Osteoblast (primary cell): Measurements from ENCODE around the gene LYRM2. TPM values are rescaled to one million over a fixed set of nuclear protein-coding genes. Genes with fewer than 3 reads are reported as not detected.

Source experiments
- DNase-seq: peaks from one replicate; pipeline ENCODE4 v3.0.0; 2011; ENCODE audit warnings: low spot score, mixed read lengths; ENCODE audit not compliant: insufficient read length; ENCODE audit errors: missing footprints
- H2AFZ ChIP-seq: 2 replicates; pipeline ENCODE4 v1.6.0; 2011; ENCODE audit warnings: mild to moderate bottlenecking, low read length
- H3K27ac ChIP-seq: 2 replicates; pipeline ENCODE4 v1.5.1; 2011; ENCODE audit warnings: mild to moderate bottlenecking, low read depth, low read length, moderate library complexity
- H3K27me3 ChIP-seq: 2 replicates; pipeline ENCODE4 v1.6.0; 2012; ENCODE audit warnings: mild to moderate bottlenecking, control low read depth, inconsistent platforms, low read length, moderate library complexity; ENCODE audit not compliant: insufficient read depth
- H3K36me3 ChIP-seq: 2 replicates; pipeline ENCODE4 v1.5.1; 2011; ENCODE audit warnings: mild to moderate bottlenecking, low read length, control low read depth, moderate library complexity; ENCODE audit not compliant: insufficient read depth
- H3K4me1 ChIP-seq: 2 replicates; pipeline ENCODE4 v1.5.1; 2011; ENCODE audit warnings: mild to moderate bottlenecking, low read length, control low read depth, moderate library complexity; ENCODE audit not compliant: insufficient read depth
- H3K4me2 ChIP-seq: 2 replicates; pipeline ENCODE4 v1.6.0; 2011; ENCODE audit warnings: mild to moderate bottlenecking, low read length; ENCODE audit not compliant: insufficient read depth
- H3K4me3 ChIP-seq: fragments of 200-600 bp; sonication (generic); 3 replicates; pipeline ENCODE4 v1.5.1; 2012; ENCODE audit warnings: mild to moderate bottlenecking, low read length, inconsistent platforms; ENCODE audit not compliant: insufficient read depth
- H3K79me2 ChIP-seq: 2 replicates; pipeline ENCODE4 v1.6.0; 2012; ENCODE audit warnings: mild to moderate bottlenecking, low read length, control low read depth, inconsistent platforms; ENCODE audit not compliant: insufficient read depth
- H3K9me3 ChIP-seq: 2 replicates; pipeline ENCODE4 v1.5.1; 2011; ENCODE audit warnings: low read depth, low read length, control low read depth
- H4K20me1 ChIP-seq: 2 replicates; pipeline ENCODE4 v1.6.0; 2012; ENCODE audit warnings: mild to moderate bottlenecking, low read length, control low read depth; ENCODE audit not compliant: insufficient read depth
- total RNA-seq: library from RNA; depleted of rRNA; stranded (reverse); fragments of >200 nt; gene quantifications from 2 replicates; pipeline ENCODE4 v1.2.3, GENCODE V29; 2012
- TF ChIP-seq, protein P1 (sequence below): IDR thresholded peaks from 2 replicates; pipeline ENCODE4 v1.5.1; 2011; ENCODE audit warnings: mild to moderate bottlenecking, low read depth, low read length, moderate library complexity; ENCODE audit errors: extremely low read depth

The LYRM2 gene
- total RNA-seq, 1 donor = 24.6 TPM

DNA sequence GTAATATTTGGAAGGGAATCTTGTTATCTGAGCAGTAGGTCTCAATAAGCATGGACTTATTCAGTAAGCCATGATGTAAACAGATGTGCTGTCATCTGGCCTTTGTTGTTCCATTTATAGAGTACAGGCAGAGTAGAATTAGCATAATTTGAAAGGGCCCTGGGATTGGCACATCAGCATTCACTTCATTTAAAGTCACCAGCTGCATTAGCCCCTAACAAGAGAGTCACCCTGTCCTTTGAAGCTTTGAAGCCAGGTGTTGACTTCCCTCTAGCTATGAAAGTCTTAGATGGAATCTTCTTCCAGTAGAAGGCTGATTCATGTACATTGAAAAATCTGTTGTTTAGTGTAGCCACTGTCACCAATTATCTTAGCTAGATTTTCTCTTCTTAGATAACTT, 109.7 kb downstream of the LYRM2 start:
- Histone ChIP-seq H3K27ac (no peak overlapping the region), H3K4me3 (no peak overlapping the region), H3K36me3 (no peaks in the 10 kb centered on the region), H4K20me1 (no peaks in the 10 kb centered on the region), H3K79me2 (no peaks in the 10 kb centered on the region), H3K27me3 (no peaks in the 10 kb centered on the region), H3K4me2 (no peak overlapping the region), H2AFZ (no peak overlapping the region), H3K9me3 (no peaks in the 10 kb centered on the region), H3K4me1 (no peaks in the 10 kb centered on the region)
- TF ChIP-seq, protein P1, sequence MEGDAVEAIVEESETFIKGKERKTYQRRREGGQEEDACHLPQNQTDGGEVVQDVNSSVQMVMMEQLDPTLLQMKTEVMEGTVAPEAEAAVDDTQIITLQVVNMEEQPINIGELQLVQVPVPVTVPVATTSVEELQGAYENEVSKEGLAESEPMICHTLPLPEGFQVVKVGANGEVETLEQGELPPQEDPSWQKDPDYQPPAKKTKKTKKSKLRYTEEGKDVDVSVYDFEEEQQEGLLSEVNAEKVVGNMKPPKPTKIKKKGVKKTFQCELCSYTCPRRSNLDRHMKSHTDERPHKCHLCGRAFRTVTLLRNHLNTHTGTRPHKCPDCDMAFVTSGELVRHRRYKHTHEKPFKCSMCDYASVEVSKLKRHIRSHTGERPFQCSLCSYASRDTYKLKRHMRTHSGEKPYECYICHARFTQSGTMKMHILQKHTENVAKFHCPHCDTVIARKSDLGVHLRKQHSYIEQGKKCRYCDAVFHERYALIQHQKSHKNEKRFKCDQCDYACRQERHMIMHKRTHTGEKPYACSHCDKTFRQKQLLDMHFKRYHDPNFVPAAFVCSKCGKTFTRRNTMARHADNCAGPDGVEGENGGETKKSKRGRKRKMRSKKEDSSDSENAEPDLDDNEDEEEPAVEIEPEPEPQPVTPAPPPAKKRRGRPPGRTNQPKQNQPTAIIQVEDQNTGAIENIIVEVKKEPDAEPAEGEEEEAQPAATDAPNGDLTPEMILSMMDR = no peak
- DNase-seq = no peak

DNA sequence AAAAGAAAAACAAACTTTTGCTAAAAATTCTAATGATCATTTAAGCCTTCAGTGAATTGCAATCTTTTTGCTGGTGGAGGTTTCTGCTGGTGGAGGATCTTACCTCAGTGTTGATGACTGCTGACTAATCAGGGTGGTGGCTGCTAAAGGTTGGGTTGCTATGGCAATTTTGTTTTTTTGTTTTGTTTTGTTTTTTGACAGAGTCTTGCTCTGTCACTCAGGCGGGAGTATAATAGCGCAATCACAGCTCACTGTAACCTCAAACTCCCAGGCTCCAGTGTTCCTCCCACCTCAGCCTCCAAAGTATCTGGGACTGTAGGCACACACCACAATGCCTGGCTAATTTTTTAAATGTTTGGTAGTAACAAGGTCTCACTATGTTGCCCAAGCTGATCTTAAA, 110.9 kb downstream of the LYRM2 start:
- H3K9me3 ChIP-seq = no peaks in the 10 kb centered on the region
- no peak overlapping the region for H2AFZ ChIP-seq
- no peaks in the 10 kb centered on the region for H3K27me3 ChIP-seq
- no peak overlapping the region for H3K27ac ChIP-seq
- H3K4me2 ChIP-seq = no peak overlapping the region
- H4K20me1 ChIP-seq = no peaks in the 10 kb centered on the region
- H3K79me2 ChIP-seq = no peaks in the 10 kb centered on the region
- TF ChIP-seq, protein P1 = no peak
- H3K4me1 ChIP-seq = no peaks in the 10 kb centered on the region
- no peak for DNase-seq
- H3K36me3 ChIP-seq = no peaks in the 10 kb centered on the region
- H3K4me3 ChIP-seq = no peak overlapping the region

DNA sequence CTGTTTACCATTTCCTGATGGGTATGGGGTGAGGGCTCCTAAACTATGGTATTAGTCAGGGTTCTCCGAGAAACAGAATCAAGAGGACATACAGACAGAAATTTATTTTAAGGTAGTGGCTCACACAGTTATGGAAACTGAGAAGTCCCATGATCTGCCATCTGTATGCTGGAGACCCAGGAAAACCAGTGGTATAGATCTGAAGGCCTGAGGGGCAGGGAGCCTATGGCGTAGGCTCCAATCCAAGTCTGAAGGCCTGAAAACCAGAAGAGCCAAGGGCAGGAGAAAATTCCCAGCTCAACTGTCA, 112.0 kb downstream of the LYRM2 start:
- Histone ChIP-seq H3K36me3 (no peaks in the 10 kb centered on the region), H3K27ac (no peak overlapping the region), H2AFZ (no peak overlapping the region), H3K4me1 (no peaks in the 10 kb centered on the region), H3K9me3 (no peaks in the 10 kb centered on the region), H4K20me1 (no peaks in the 10 kb centered on the region), H3K79me2 (no peaks in the 10 kb centered on the region), H3K4me2 (no peak overlapping the region), H3K27me3 (no peaks in the 10 kb centered on the region), H3K4me3 (no peak overlapping the region)
- TF ChIP-seq, protein P1 = no peak
- no peak for DNase-seq

DNA sequence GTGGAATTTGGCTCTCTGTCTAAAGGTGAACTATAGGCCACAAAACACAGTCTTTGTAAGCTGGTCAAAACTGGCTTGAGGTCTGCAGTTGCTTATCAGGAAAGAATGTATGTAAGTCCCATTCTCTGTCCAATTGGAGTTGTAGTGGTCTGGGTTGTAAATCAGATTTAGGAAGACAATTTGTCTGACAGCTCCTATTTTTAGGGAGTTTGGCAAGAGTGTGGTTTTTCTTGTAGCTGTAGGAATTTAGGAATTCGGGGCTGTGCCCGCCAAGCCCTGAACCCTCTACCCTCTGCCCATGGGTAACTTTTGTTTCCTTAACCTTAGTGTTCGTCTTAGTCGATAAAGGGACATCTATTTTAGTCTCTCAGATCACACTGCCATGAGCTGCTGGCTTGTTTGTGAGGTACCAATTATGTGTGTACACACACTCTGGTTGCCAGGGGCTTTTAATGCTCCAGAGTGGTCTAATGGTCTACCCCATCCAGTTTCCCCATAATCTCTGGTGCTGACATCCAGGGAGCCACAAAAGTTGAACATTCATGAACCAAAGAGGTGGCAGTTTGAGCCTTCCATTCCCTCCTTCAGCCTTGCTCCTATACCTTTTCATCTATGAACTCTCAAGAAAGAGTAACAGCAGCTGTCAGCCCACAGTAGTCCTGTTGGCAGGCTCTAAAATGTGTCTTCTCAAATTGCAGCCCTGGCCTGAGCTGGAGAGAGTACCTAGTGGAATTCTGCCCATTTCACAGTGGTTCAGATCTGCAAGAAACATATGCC, 112.6 kb downstream of the LYRM2 start:
- no peaks in the 10 kb centered on the region for H3K27me3 ChIP-seq
- H3K4me2 ChIP-seq = no peak overlapping the region
- TF ChIP-seq, protein P1 = no peak
- no peak overlapping the region for H2AFZ ChIP-seq
- H3K79me2 ChIP-seq = no peaks in the 10 kb centered on the region
- H4K20me1 ChIP-seq = no peaks in the 10 kb centered on the region
- no peak overlapping the region for H3K27ac ChIP-seq
- H3K4me1 ChIP-seq = no peaks in the 10 kb centered on the region
- no peak for DNase-seq
- no peaks in the 10 kb centered on the region for H3K9me3 ChIP-seq
- no peak overlapping the region for H3K4me3 ChIP-seq
- H3K36me3 ChIP-seq = no peaks in the 10 kb centered on the region
